HPDE6-E6E7 (cell line): ENCODE data around the gene CDC5L.

ENCODE experiments used
- DNase-seq: peaks from one replicate; pipeline ENCODE4 v3.0.0; 2011; ENCODE audit warnings: missing footprints; ENCODE audit errors: extremely low spot score

CDC5L gene

DNA sequence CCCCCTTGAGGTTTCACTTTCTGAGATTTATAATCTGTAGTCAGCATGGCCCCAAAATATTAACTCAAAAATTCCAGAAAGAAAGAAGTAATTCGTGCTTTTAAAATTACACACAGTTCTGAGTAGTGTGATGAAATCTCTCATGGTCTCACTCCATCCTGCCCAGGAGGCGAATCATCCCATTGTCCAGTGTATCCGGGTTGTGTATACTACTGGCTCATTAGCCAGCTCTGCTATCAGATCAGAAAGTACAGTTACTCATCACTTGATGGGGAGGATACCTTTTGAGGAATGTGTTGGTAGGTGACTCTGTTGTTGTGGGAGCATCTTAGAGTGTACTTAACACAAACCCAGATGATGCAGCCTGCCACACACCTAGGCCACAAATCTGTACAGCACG, 65.2 kb downstream of the CDC5L start:
- DNase-seq, result peak; percentile 44

DNA sequence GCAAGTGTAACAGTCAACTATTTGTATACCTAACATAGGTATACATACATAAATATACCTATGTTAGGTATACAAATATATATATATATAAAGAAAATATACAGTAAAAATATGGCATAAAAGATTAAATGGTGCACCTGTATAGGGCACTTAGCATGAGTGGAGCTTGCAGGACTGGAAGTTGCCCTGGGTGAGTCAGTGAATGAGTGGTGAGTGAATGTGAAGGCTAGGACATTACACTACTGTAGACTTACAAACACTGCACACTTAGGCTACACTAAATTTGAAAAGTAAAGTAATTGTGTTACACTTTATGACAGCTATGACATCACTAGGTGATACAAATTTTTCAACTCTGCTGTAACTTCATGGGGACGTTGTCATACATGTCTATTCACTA, 65.6 kb downstream of the CDC5L start:
- DNase-seq, result no peak

DNA sequence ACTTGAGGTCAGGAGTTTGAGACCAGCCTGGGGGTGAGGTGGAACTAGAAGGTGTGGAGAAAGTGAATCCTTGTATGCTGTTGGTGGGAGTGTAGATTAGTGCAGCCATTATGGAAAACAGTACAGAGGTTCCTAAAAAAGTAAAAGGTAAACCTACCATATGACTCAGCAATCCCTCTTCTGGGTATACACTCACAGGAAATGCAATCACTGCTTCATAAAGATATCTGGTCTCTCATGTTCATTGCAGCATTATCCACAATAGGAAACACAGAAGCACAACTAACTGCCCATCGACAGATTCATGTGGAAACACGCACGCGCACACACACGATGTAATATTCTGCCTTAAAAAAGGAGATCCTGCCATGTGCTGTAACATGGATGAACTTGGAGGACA, 66.7 kb downstream of the CDC5L start:
- DNase-seq, result no peak

DNA sequence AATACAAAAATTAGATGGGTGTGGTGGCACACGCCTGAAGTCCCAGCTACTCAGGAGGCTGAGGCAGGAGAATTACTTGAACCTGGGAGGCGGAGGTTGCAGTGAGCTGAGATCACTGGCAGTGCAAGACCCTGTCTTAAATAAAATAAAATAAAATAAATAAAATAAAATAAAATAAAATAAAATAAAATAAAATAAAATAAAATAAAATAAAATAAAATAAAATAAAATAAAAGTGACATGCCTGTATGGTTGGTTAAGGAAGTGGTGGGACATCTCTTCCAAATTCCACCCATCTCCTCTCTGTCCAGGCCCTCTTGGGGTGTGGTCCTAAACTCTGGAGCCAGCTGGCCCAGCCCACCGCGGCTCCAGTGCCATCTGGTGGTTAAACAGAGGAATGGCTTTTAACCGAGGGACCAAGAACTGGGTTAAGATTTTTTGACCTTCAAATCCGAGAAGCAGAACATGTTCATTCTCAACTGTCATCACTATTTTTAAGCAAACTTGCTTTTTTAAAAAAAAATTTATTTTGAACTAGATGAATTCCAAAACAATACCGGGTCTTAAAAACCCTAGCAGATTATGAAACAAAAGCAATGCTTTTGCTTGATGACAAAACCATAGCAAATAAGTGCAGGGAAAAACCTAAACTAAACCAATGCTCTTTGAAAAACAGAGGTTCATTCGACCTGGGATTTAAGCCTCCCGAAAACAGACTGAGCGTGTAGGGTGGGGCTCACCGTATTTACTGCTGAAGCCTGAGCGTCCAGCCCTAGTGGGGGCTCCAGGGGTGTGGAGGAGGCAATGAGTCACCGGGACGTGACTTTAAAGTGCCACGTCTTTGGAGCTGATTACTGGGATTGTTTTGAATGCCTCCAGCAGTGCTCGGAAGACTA, 68.8 kb downstream of the CDC5L start:
- peak; percentile 58 for DNase-seq

DNA sequence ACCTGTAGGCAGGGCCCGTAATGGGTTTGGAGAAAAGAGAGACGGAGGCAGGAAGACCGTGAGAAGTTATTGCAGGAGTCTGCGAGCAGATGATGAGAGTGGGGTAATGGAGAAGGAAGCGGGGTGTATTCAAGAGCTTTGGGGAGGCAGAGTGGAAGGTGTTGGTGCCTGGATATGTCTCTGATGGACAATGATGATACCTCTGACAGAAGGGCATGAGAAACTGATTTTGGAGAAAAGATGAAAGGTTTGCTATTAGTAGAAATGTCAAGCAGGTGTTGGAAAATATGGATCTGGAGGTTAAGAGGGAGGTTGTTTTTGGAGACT, 69.4 kb downstream of the CDC5L start:
- DNase-seq, result no peak

DNA sequence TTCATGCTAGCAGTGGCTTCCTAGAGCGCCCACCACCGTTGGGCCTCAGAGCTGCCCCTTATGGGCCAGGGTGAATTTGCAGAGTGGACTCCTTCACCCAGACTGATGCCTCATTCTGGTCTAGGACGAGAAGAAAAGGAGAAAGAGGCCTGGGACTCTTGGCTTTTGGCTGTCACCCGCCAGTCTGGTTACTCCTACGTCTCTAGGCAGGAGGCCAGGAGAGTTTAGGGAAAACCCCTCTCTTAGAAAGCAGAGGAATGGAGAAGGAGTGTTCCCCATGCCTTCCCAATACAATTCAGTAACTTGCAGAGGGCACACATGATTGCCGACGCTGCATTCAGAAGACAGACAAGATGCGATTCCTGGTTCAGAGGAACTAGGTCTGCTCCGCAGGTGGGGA, 70.1 kb downstream of the CDC5L start:
- no peak for DNase-seq

DNA sequence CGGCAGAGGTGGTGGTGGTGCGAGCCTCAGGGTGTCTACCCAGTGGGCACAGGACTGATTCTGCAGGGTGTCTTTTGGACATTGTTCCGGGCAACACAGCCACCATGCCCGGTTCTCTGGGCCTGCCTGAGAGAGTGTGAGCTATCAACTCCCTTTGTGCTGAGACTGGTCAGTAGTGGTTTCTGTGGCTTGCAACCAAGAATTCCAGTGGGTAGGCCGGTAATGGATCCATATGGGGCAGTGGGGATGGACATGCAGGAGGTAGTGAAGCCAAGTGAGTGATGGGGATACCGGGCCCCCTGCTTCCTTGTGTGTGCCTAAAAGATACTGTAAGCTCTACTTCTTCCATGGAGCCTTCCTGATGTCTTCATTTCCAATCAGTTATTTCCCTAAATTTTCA, 71.0 kb downstream of the CDC5L start:
- DNase-seq, result no peak

DNA sequence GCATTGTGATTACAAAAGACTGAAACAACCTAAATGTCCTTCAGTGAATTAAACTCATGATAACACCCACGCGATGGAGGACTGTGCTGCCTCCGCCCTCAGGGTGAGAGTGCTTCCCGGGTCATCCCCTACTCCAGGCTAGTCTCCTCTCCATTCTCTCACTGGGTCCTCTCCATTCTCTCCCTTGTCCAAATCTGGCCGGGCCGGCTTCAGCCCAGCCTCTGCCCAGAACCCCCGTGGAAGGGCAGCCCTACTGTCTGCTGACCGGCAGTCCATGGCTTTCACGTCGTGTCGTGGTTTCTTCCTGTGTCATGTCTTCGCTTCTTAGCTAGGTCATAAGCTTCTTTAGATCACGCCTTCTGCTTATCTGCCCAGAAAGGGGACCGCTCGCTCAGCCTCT, 74.8 kb downstream of the CDC5L start:
- no peak for DNase-seq

DNA sequence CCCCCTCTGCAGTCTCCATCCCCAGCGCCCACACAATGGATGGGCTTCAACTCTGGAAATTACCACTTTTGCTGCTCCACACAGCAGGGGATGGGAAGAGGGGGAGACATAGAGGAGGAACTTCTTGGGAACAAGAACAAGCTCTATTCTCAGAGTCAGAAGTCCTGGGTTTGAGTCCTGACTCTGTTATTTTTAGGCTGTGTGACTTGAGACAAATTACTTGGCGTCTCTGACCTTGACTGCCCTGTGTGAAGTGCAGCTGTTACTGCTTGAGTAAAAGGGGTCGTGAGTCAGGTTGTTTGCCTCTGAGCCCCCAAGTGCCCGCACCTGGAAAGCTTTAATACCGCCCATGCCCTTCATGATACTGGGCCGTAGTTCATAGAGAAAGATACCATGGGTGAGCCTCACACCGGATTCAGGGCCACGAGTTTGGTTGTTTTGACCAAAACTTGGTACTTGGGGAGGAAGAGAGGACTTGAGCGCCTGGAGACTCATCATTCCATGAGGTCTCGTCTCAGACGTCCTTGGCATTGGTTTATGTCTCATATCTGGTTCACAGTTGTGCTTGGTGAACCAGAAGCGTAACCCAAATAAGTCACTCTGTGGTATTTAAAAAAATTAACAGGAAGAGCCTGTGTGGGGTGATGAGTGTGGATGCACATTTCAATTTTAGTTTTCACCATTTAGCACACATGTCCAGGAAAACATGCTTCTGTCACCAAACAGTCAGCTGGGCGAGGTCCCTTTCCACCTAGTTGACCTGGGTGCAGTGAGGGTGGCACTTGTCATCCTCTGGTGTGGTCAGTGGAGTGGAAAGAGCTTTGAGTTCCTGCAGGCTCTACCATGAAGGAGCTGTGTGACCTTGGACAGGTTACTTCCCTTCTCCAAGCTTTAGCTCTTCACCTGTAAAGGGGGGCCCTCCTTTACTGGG, 75.6 kb downstream of the CDC5L start:
- DNase-seq, result no peak

DNA sequence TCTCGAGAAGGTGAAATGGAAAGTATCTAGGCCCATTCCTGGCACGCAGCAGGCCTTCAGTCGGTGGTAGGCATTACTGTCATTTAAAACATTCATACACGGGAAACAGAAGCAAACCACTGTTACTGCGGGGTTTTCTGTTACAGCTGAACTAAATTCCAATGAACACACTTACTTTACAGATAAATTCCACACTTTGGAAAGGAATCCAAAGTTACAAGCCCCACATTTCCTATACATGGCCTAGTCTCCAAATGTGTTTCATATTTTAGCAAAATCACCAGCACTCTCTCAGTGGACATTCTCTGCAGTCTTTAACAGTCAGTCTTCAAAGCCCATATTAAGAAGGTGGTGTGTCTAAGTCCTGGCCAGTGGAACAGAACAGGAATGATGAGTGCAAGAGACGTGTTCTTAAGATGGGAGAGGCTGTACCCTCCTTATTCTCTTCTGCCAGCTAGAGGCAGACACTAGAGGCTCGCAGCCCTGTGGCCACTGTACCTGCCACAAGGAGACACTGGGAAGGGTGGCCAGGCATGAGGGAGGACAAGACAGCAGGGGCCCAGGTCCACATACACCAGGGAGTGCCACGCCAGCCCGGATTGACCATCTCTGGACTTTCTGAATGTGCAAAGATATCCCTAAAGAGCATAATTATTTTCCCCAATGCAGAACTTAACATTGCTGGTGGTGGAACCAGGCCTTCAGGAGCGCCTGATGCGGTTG, 76.4 kb downstream of the CDC5L start:
- no peak for DNase-seq

DNA sequence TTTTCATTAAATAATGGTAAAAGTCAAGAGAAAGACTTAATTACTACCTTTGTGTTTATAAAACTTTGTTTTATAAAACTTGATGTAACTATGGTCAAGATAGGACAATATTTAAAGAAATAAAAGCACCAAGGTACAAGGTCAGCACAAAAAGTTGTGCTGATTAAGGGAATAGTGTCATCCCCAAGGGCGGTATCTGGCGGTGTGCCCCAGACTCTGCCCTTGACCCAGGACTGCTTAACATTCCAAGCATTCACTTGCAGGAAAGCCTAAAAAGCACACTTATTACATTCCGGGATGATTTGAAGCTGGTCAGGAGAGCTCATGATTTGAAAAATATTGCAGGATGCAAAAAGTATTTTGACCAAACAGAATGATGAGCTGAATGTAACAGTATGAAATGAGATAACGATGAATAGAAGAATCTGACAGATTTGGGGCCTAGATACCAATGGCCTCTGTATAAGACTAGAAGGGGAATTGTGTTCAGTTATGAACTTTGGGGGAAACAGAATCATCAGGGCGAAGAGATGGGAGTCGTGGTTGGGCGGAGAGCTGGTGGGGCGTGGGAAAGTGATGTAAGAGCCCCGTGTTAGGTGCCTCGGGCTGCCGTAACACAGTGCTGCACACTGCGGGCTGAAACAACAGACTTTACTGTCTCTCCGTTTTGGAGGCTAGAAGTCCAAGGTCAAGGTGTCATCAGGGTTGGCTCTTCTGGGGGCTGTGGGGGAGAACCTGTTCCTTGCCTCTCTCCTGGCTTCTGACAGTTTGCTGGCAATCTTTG, 77.2 kb downstream of the CDC5L start:
- no peak for DNase-seq

DNA sequence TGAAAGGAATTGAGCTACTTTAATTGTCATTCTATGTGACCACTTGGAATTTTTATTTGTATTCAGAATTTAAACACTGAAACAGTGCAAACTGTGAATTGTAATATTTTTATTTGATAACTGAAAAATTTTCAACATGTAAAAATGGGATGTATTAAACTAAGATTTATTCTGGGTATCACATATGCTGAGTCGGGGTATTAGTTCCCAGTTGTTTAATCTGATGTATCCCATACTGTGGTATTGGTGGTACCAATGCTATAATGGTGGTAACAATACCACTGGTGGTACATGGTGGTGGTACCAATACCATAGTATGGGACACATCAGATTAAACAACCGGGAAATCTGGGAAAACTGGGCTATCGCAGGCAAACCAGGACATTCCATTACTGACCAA, 79.4 kb downstream of the CDC5L start:
- no peak for DNase-seq

DNA sequence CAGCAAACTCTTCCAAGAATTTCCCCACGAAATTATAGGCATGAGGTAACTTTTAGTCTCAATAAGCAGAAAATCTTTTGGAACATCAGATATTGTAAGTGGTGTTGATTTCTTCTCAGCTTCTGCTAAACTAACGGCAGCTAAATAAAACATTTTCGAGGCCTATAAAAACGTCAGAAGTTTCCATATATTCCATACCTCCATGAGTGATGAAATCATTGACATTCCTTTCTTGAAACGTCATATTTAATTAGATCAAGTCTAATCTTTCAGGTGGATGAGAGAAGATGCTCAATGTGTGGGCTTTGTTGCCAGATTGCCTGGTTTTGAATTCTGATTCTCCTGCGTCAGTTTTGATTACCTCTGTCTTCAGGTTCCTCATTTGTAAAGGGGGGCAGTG, 81.3 kb downstream of the CDC5L start:
- no peak for DNase-seq

DNA sequence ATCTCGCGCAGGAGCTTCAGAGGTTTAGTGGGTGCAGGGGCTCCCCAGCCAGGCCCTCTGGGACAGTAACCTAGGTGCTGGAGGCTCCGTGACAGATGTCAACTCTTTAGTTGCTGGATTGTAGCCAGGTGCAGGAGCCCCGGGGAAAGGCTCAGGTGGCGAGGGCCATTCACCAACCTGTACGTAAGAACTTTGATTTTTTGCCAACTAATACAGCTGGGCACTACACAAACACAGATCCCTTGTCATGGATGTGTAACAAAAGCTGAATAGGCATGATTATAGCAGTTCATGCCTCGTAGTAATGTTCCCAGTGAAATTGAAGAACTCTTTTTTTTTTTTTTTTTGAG, 82.6 kb downstream of the CDC5L start:
- no peak for DNase-seq

DNA sequence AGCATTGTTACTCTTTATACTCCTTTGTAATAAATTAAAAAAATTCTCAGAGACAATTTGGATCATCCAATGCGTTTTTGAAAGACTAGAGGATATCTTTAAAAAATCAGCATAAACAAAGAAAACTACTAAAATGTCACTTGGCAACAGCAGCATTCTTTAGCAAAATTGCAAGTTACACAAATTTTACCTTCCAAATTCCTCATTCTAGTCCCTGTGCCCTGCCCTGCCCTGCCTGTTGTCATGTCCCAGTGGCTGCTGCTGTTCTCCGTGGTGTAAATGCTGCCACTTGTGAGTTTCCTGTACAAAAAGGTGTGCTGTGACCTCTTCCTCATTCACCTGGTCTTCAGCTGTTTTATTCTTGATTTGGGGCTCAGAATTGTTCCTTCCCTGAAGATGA, 83.2 kb downstream of the CDC5L start:
- DNase-seq, result no peak

DNA sequence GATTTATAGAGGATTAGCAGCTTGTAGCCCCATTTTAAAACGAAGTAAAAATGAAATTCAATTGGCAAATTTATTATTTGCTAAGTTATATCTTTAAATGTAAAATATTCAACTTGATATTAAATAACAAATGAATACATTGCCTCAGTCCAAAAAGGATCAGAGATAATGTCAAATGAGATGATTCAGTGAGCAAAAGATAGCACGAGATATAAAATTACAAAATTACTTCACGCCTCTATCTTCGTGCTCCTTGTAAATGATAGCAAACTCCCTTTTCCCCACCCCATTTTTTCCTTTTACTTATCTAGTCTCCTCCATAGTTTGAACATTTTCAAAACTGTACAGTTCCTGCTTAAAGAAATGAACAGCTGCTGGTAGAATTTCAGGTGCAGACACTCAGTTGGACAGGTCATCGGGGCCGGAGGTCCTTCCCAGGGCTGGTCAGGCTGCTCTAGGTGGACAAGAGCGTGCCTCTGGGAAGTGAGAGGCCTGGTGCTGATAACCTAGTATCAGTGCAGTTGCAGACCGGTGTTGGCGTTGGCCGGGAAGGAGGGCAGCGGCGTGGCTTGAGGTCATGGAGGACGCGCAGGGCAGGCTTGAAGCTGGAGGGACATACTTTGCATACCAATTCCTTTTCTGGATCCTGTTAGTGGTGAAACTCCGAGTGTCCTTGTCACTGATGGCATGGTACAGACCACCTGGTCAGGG, 83.9 kb downstream of the CDC5L start:
- DNase-seq, result no peak

DNA sequence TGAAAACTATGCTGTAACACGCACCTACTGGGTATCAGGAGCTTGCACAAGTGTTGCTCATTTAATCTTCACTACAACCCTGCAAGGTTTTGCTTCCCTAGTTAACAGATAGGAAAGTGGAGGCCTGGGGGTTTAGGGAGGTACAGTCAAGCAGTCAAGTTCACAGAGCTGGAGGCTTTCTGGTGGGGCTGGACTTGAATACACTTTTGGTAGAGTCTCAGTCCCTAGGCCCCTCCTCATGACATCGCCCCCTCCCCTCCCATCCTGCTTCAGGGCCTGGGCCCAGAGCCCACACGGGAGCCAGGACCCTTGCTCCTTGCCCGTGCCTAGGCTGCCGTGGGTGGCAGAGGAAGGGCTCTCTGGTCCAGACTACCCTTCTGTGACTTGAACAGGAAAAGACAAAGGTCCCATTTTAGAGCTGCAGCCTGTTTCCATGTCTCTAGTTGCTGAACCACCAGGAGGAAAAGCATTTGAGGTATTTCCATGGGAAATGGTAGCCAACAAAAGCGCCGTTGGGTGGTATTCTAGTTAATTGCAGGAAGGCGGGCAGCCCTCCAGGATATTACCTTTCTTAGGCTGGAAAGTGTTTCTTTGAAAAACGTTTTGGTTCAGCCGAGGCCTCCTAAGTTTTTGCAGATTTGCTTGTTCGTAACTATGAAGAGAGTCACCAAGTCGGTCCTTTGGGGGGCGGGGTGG, 84.9 kb downstream of the CDC5L start:
- no peak for DNase-seq

DNA sequence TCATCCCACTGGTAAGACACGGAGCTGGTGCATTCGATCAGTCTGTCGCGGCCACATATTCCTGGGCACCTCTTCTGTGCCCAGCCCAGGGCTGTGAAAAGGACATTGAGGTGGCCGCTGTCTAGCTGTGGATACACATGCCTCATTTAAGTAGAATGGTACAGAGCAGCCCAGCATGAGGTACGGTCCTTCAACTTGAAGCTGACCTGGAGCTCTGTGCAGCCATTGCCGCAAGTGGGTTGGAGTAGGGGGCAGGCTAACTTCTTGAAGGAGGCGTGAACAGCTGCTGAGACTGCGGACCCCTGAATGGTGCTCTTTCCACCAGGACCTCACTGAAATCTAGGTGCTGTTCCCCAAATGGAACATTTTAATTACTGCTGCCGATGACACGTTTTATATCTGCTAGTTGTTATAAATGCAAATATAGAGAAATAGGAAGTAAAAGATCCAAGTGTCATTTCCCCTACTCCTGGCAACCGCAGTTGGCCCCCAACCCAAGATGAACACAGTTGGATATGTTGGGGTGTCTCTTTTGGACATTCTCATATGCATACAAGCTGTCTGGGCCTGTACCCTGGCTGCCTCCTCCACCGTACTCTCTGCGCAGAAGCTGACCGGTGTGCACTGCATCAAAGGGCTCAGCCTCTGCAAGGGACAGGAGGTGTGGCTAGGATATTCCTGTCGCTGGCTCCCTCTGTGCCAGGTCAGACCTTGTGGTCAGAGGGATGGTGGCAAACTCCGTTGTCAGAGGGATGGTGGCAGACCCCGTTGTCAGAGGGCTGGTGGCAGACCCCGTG, 86.1 kb downstream of the CDC5L start:
- no peak for DNase-seq

DNA sequence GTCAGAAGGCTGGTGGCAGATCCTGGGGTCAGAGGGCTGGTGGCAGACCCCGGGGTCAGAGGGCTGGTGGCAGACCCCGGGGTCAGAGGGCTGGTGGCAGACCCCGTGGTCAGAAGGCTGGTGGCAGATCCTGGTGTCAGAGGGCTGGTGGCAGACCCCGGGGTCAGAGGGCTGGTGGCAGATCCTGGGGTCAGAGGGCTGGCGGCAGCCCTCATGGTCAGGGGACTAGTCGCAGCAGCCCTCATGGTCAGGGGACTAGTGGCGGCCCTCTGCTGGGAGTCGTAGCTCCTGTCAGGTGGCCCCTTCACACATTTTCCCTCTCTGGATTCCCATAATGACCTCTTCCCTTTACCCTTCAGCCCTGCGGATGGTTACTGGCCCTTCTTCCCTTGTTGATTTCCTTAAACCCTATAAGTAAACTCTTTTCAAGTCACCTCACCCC, 86.7 kb downstream of the CDC5L start:
- no peak for DNase-seq
